Activated CD4-positive, alpha-beta T cell treated with anti-CD3 and anti-CD28 coated beads for 36 hours (primary cell): ENCODE results near the gene FMN1. TPM values are rescaled to one million over a fixed set of nuclear protein-coding genes. Genes with fewer than 3 reads are reported as not detected.

Experiments used
- ATAC-seq: fragments of 200-7000 bp; cut with Tn5 transposase; one replicate; pipeline ENCODE4 v1.10.0; 2021; ENCODE audit warnings: mild to moderate bottlenecking, moderate library complexity
- CTCF ChIA-PET: fragments of 350-600 bp; sonication (Branson Sonifier 250); formaldehyde crosslinking; loops from one replicate; lab custom pipeline; 2021; ENCODE audit warnings: antibody characterized with exemption; lab: Charles Lee
- POLR2A ChIA-PET: fragments of 350-600 bp; sonication (Branson Sonifier 250); formaldehyde crosslinking; loops from one replicate; lab custom pipeline; 2021; ENCODE audit warnings: antibody characterized with exemption, inconsistent platforms; lab: Charles Lee
- DNase-seq: peaks from one replicate; pipeline ENCODE4 v3.0.0-alpha.2; 2020
- H3K27ac Mint-ChIP-seq: one replicate; pipeline ENCODE4 v1.8.0; 2021; ENCODE audit warnings: mixed read lengths
- H3K27me3 Mint-ChIP-seq: one replicate; pipeline ENCODE4 v1.8.0; 2021; ENCODE audit warnings: mixed read lengths
- H3K36me3 Mint-ChIP-seq: one replicate; pipeline ENCODE4 v1.8.0; 2021; ENCODE audit warnings: low read depth, mixed read lengths
- H3K4me1 Mint-ChIP-seq: one replicate; pipeline ENCODE4 v1.8.0; 2021; ENCODE audit warnings: mixed read lengths
- H3K4me3 Mint-ChIP-seq: one replicate; pipeline ENCODE4 v1.8.0; 2021; ENCODE audit warnings: mild to moderate bottlenecking, moderate library complexity, mixed read lengths
- H3K9me3 Mint-ChIP-seq: one replicate; pipeline ENCODE4 v1.8.0; 2021; ENCODE audit warnings: low read depth, mixed read lengths
- intact Hi-C, 2 experiments: fragments of 100-400 bp; cut with DNase I in 1 of 2; cut with micrococcal nuclease in 1 of 2; formaldehyde crosslinking; loops; one replicate each; pipeline versions ENCODE4 v1.14.2 to v1.15.1; 2022 to 2024; cut with DNase I, micrococcal nuclease
- total RNA-seq, 2 experiments: library from RNA; stranded (reverse); gene quantifications; one replicate each; pipeline ENCODE4 v1.2.3, GENCODE V29; 2021

Gene FMN1
- total RNA-seq, 2 experiments from 2014 or later, result 0.09 to 0.21 TPM

- ChIA-PET CTCF (no interaction called here), POLR2A (no interaction called here)
- DNase-seq (no peak), ATAC-seq (no peak)
- Mint-ChIP-seq H3K9me3 (no peaks in the 10 kb centered on the region), H3K27me3 (peaks cover 2% of the 10 kb centered on the region), H3K27ac (no peak overlapping the region), H3K36me3 (no peaks in the 10 kb centered on the region), H3K4me3 (no peak overlapping the region), H3K4me1 (no peaks in the 10 kb centered on the region)
- intact Hi-C loops, result no loop called here
Observed at GRCh38 chr15:32970847-32971246, 223.7 kb downstream of the FMN1 start.

GRCh38 chr15:32967521-32967920 lies 227.0 kb downstream of the FMN1 start:
- Mint-ChIP-seq H3K4me3 (no peak overlapping the region), H3K27ac (no peak overlapping the region), H3K27me3 (no peaks in the 10 kb centered on the region), H3K9me3 (no peaks in the 10 kb centered on the region), H3K4me1 (no peaks in the 10 kb centered on the region), H3K36me3 (no peaks in the 10 kb centered on the region)
- POLR2A ChIA-PET, result no interaction called here
- DNase-seq, result no peak
- CTCF ChIA-PET, result no interaction called here
- intact Hi-C loops, result no loop called here
- ATAC-seq, result no peak

- H3K36me3 Mint-ChIP-seq, result no peaks in the 10 kb centered on the region
- CTCF ChIA-PET, result no interaction called here
Observed at GRCh38 chr15:32966512-32966911, 228.0 kb downstream of the FMN1 start.

GRCh38 chr15:32965897-32966296 lies 228.6 kb downstream of the FMN1 start:
- CTCF ChIA-PET, result no interaction called here
- POLR2A ChIA-PET, result no interaction called here

More at GRCh38 chr15:32966512-32966911, 228.0 kb downstream of the FMN1 start:
- no peak overlapping the region for H3K27ac Mint-ChIP-seq
- no peaks in the 10 kb centered on the region for H3K4me1 Mint-ChIP-seq
- H3K9me3 Mint-ChIP-seq, result no peaks in the 10 kb centered on the region
- intact Hi-C loops, result no loop called here
- no peak overlapping the region for H3K4me3 Mint-ChIP-seq
- POLR2A ChIA-PET, result no interaction called here
- DNase-seq, result no peak
- ATAC-seq, result no peak
- no peaks in the 10 kb centered on the region for H3K27me3 Mint-ChIP-seq

GRCh38 chr15:32959077-32959476 lies 235.4 kb downstream of the FMN1 start:
- ATAC-seq, result no peak
- ChIA-PET POLR2A (no interaction called here), CTCF (no interaction called here)

More at GRCh38 chr15:32965897-32966296, 228.6 kb downstream of the FMN1 start:
- Mint-ChIP-seq H3K4me1 (no peaks in the 10 kb centered on the region), H3K27ac (no peak overlapping the region), H3K4me3 (no peak overlapping the region), H3K27me3 (no peaks in the 10 kb centered on the region), H3K36me3 (no peaks in the 10 kb centered on the region), H3K9me3 (no peaks in the 10 kb centered on the region)
- no peak for DNase-seq
- no peak for ATAC-seq
- intact Hi-C loops, result no loop called here

GRCh38 chr15:32957219-32957618 lies 237.3 kb downstream of the FMN1 start:
- Mint-ChIP-seq H3K27me3 (peaks cover 2% of the 10 kb centered on the region), H3K4me1 (no peaks in the 10 kb centered on the region), H3K9me3 (no peaks in the 10 kb centered on the region), H3K4me3 (no peak overlapping the region), H3K27ac (no peak overlapping the region), H3K36me3 (no peaks in the 10 kb centered on the region)
- DNase-seq (no peak), ATAC-seq (no peak)
- CTCF ChIA-PET, result interaction anchor here (0.7 to 1.1 kb wide), 2 partner anchors 25 to 294 kb away, joined by 3 read pairs; no protein-coding TSS in a partner anchor
- POLR2A ChIA-PET, result no interaction called here
- intact Hi-C loops, result loop anchor here in 1 of 2 experiments (5.0 kb wide), 1 partner anchor 295 kb away; no protein-coding TSS in a partner anchor

More at GRCh38 chr15:32959077-32959476, 235.4 kb downstream of the FMN1 start:
- no peaks in the 10 kb centered on the region for H3K4me1 Mint-ChIP-seq
- no peak overlapping the region for H3K4me3 Mint-ChIP-seq
- H3K9me3 Mint-ChIP-seq, result no peaks in the 10 kb centered on the region
- H3K27me3 Mint-ChIP-seq, result peaks cover 2% of the 10 kb centered on the region
- intact Hi-C loops, result loop anchor here in 1 of 2 experiments (5.0 kb wide), 1 partner anchor 297 kb away; no protein-coding TSS in a partner anchor
- no peak for DNase-seq
- H3K27ac Mint-ChIP-seq, result no peak overlapping the region
- H3K36me3 Mint-ChIP-seq, result no peaks in the 10 kb centered on the region

- intact Hi-C loops, result loop anchor here in 1 of 2 experiments (5.0 kb wide), 1 partner anchor 294 kb away; no protein-coding TSS in a partner anchor
- DNase-seq, result no peak
- H3K27me3 Mint-ChIP-seq, result peaks cover 2% of the 10 kb centered on the region
- H3K4me3 Mint-ChIP-seq, result no peak overlapping the region
- POLR2A ChIA-PET, result no interaction called here
- no peaks in the 10 kb centered on the region for H3K9me3 Mint-ChIP-seq
- no peak for ATAC-seq
- H3K4me1 Mint-ChIP-seq, result no peaks in the 10 kb centered on the region
- no peaks in the 10 kb centered on the region for H3K36me3 Mint-ChIP-seq
- CTCF ChIA-PET, result interaction anchor here (0.6 to 1.1 kb wide), 3 partner anchors 25 to 293 kb away, joined by 3 read pairs; no protein-coding TSS in a partner anchor
- H3K27ac Mint-ChIP-seq, result no peak overlapping the region
Observed at GRCh38 chr15:32956711-32957110, 237.8 kb downstream of the FMN1 start.

- Mint-ChIP-seq H3K27ac (no peak overlapping the region), H3K9me3 (no peaks in the 10 kb centered on the region), H3K4me3 (no peak overlapping the region), H3K27me3 (peaks cover 2% of the 10 kb centered on the region), H3K4me1 (no peaks in the 10 kb centered on the region), H3K36me3 (no peaks in the 10 kb centered on the region)
- no peak for ATAC-seq
- intact Hi-C loops, result loop anchor here in 1 of 2 experiments (5.0 kb wide), 1 partner anchor 294 kb away; no protein-coding TSS in a partner anchor
- ChIA-PET POLR2A (no interaction called here), CTCF (interaction anchor here (0.6 to 1.1 kb wide), 3 partner anchors 111 to 293 kb away, joined by 3 read pairs; no protein-coding TSS in a partner anchor)
- DNase-seq, result no peak
Observed at GRCh38 chr15:32956006-32956405, 238.5 kb downstream of the FMN1 start.

- H3K4me1 Mint-ChIP-seq, result no peaks in the 10 kb centered on the region
- POLR2A ChIA-PET, result no interaction called here
- H3K36me3 Mint-ChIP-seq, result no peaks in the 10 kb centered on the region
- no peak for DNase-seq
- no peak overlapping the region for H3K27ac Mint-ChIP-seq
- peaks cover 2% of the 10 kb centered on the region for H3K27me3 Mint-ChIP-seq
- CTCF ChIA-PET, result interaction anchor here (1.0 kb wide), 1 partner anchor 12 kb away, joined by 3 read pairs; no protein-coding TSS in a partner anchor
- H3K4me3 Mint-ChIP-seq, result no peak overlapping the region
- no peaks in the 10 kb centered on the region for H3K9me3 Mint-ChIP-seq
- intact Hi-C loops, result no loop called here
- no peak for ATAC-seq
Observed at GRCh38 chr15:32953533-32953910, 241.0 kb downstream of the FMN1 start.

- Mint-ChIP-seq H3K36me3 (no peaks in the 10 kb centered on the region), H3K27ac (no peak overlapping the region), H3K27me3 (peaks cover 2% of the 10 kb centered on the region), H3K9me3 (no peaks in the 10 kb centered on the region), H3K4me3 (no peak overlapping the region), H3K4me1 (no peaks in the 10 kb centered on the region)
- DNase-seq, result no peak
- intact Hi-C loops, result no loop called here
- POLR2A ChIA-PET, result no interaction called here
- ATAC-seq, result no peak
- CTCF ChIA-PET, result interaction anchor here (1.0 kb wide), 1 partner anchor 11 kb away, joined by 3 read pairs; no protein-coding TSS in a partner anchor
Observed at GRCh38 chr15:32952901-32953532, 241.5 kb downstream of the FMN1 start.

GRCh38 chr15:32951736-32952464 lies 242.6 kb downstream of the FMN1 start:
- Mint-ChIP-seq H3K4me3 (no peak overlapping the region), H3K27me3 (peaks cover 2% of the 10 kb centered on the region), H3K9me3 (no peaks in the 10 kb centered on the region), H3K27ac (no peak overlapping the region), H3K36me3 (no peaks in the 10 kb centered on the region), H3K4me1 (no peaks in the 10 kb centered on the region)
- no peak for ATAC-seq
- no peak for DNase-seq
- intact Hi-C loops, result no loop called here
- CTCF ChIA-PET, result interaction anchor here (1.1 kb wide), 1 partner anchor 10 kb away, joined by 3 read pairs; no protein-coding TSS in a partner anchor
- POLR2A ChIA-PET, result no interaction called here
